Neuronal stem cell (in vitro differentiated cells): Measurements from ENCODE around the gene MYD88.

Experiments used
- DNase-seq: peaks from one replicate; pipeline ENCODE4 v3.0.0-alpha.2; 2013; ENCODE audit warnings: low spot score
- H2AFZ ChIP-seq: one replicate; pipeline ENCODE4 v1.6.1; 2013; ENCODE audit warnings: mild to moderate bottlenecking, low read length, inconsistent platforms
- H2AK5ac ChIP-seq: 2 replicates; pipeline ENCODE4 v1.6.1; 2013; ENCODE audit warnings: low read depth, mild to moderate bottlenecking, inconsistent platforms, low read length, moderate library complexity, mixed read lengths
- H2BK120ac ChIP-seq: 2 replicates; pipeline ENCODE4 v1.6.1; 2013; ENCODE audit warnings: low read depth, mild to moderate bottlenecking, inconsistent platforms, low read length, moderate library complexity, mixed read lengths
- H2BK12ac ChIP-seq: one replicate; pipeline ENCODE4 v1.6.1; 2013; ENCODE audit warnings: low read length, inconsistent platforms
- H2BK15ac ChIP-seq: 2 replicates; pipeline ENCODE4 v1.6.1; 2013; ENCODE audit warnings: mild to moderate bottlenecking, low read length, inconsistent platforms, mixed read lengths
- H2BK5ac ChIP-seq: one replicate; pipeline ENCODE4 v1.6.1; 2013; ENCODE audit warnings: inconsistent platforms, mild to moderate bottlenecking, low read length, moderate library complexity
- H3K14ac ChIP-seq: one replicate; pipeline ENCODE4 v1.6.1; 2013; ENCODE audit warnings: low read length, inconsistent platforms
- H3K18ac ChIP-seq: 2 replicates; pipeline ENCODE4 v1.6.1; 2013; ENCODE audit warnings: low read length, inconsistent platforms
- H3K23ac ChIP-seq: 2 replicates; pipeline ENCODE4 v1.6.1; 2013; ENCODE audit warnings: low read depth, mild to moderate bottlenecking, mixed read lengths, low read length, inconsistent platforms; ENCODE audit not compliant: poor library complexity
- H3K27ac ChIP-seq: replicated peaks from 3 replicates; pipeline ENCODE4 v1.5.1; 2013; ENCODE audit warnings: low read length, inconsistent platforms
- H3K27me3 ChIP-seq, 3 experiments: 2 replicates each; pipeline ENCODE4 v1.6.1; 2013; ENCODE audit warnings: low read length in 3 of 3, mild to moderate bottlenecking in 2 of 3, inconsistent platforms in 1 of 3, low read depth in 1 of 3, mixed read lengths in 1 of 3, moderate library complexity in 1 of 3; ENCODE audit not compliant: control insufficient read depth in 3 of 3, insufficient read depth in 3 of 3
- H3K36me3 ChIP-seq, 2 donors: replicated peaks in 1 of 2; 2 replicates each; pipeline ENCODE4 v1.6.1; 2013; ENCODE audit warnings: low read length in 2 of 2; ENCODE audit not compliant: control insufficient read depth in 2 of 2, insufficient read depth in 2 of 2
- H3K4ac ChIP-seq: 2 replicates; pipeline ENCODE4 v1.6.1; 2013; ENCODE audit warnings: inconsistent platforms, mild to moderate bottlenecking, low read length, moderate library complexity
- H3K4me1 ChIP-seq, 2 donors: 1 replicate in 1 of 2; 2 replicates in 1 of 2; pipeline ENCODE4 v1.6.1; 2013; ENCODE audit warnings: low read length in 2 of 2, low read depth in 1 of 2; ENCODE audit not compliant: control insufficient read depth in 2 of 2, insufficient read depth in 1 of 2
- H3K4me2 ChIP-seq: one replicate; pipeline ENCODE4 v1.6.1; 2013; ENCODE audit warnings: mild to moderate bottlenecking, low read length, inconsistent platforms; ENCODE audit not compliant: insufficient read depth, poor library complexity, severe bottlenecking
- H3K4me3 ChIP-seq, 2 donors: 2 replicates each; pipeline ENCODE4 v1.5.1; 2013; ENCODE audit warnings: low read length in 2 of 2, mild to moderate bottlenecking in 2 of 2, inconsistent platforms in 1 of 2, moderate library complexity in 1 of 2
- H3K79me1 ChIP-seq: one replicate; pipeline ENCODE4 v1.6.1; 2013; ENCODE audit warnings: low read depth, mild to moderate bottlenecking, inconsistent platforms, low read length, moderate library complexity
- H3K9ac ChIP-seq: one replicate; pipeline ENCODE4 v1.6.1; 2013; ENCODE audit warnings: mild to moderate bottlenecking, low read depth, low read length, inconsistent platforms; ENCODE audit not compliant: poor library complexity
- H3K9me3 ChIP-seq, 2 donors: replicated peaks in 1 of 2; 2 replicates each; pipeline versions ENCODE3 to v1.6.1; 2013; ENCODE audit warnings: low read length in 2 of 2, mild to moderate bottlenecking in 2 of 2, inconsistent platforms in 1 of 2, low read depth in 1 of 2, mixed read lengths in 1 of 2, moderate library complexity in 1 of 2; ENCODE audit not compliant: control insufficient read depth in 2 of 2, insufficient read depth in 1 of 2
- H4K8ac ChIP-seq: one replicate; pipeline ENCODE4 v1.6.1; 2013; ENCODE audit warnings: low read depth, mild to moderate bottlenecking, inconsistent platforms, low read length, moderate library complexity
- H4K91ac ChIP-seq: one replicate; pipeline ENCODE4 v1.6.1; 2013; ENCODE audit warnings: low read length, low read depth, mild to moderate bottlenecking, inconsistent platforms; ENCODE audit not compliant: poor library complexity
- WGBS, 2 donors: extraction: QIAGEN DNeasy Blood & Tissue Kit; methylation state at CpG; one replicate each; pipeline ENCODE4 v1.1.7; 2013; ENCODE audit warnings: missing lambda C conversion rate in 2 of 2, mixed read lengths in 1 of 2; ENCODE audit not compliant: insufficient read length in 2 of 2, insufficient replicate concordance in 1 of 2; ENCODE audit errors: extremely low coverage in 2 of 2; 5-methylcytosine and 5-hydroxymethylcytosine counted together

Gene MYD88

GRCh38 chr3:38173834-38174418 lies 35.5 kb downstream of the MYD88 start:
- Histone ChIP-seq H2AK5ac (no peak overlapping the region), H3K23ac (no peak overlapping the region), H3K9me3 (no peaks in the 10 kb centered on the region), H3K4me2 (no peak overlapping the region), H3K27ac (no peak overlapping the region), H3K4me3 (no peak overlapping the region), H4K8ac (no peak overlapping the region), H3K79me1 (peaks cover 2% of the 10 kb centered on the region), H3K27me3 (no peaks in the 10 kb centered on the region), H2BK15ac (no peak overlapping the region), H2BK12ac (no peak overlapping the region), H2BK5ac (no peak overlapping the region), H3K14ac (no peak overlapping the region), H3K18ac (no peak overlapping the region), H3K4ac (no peak overlapping the region), H3K4me1 (no peaks in the 10 kb centered on the region), H2AFZ (no peak overlapping the region), H4K91ac (no peak overlapping the region), H3K9ac (no peak overlapping the region), H3K36me3 (peaks cover 0 to 4% of the 10 kb centered on the region in 2 donors), H2BK120ac (no peak overlapping the region)
- no peak for DNase-seq
- no CpG with 5 or more reads among the region's 5 CpGs for WGBS, 2 donors

GRCh38 chr3:38177181-38177580 lies 38.7 kb downstream of the MYD88 start:
- H3K4me2 ChIP-seq = no peak overlapping the region
- no peak overlapping the region for H3K27ac ChIP-seq
- H3K27me3 ChIP-seq = no peaks in the 10 kb centered on the region
- H3K4me1 ChIP-seq = no peaks in the 10 kb centered on the region
- DNase-seq = no peak
- H4K91ac ChIP-seq = no peak overlapping the region
- peaks cover 0 to 13% of the 10 kb centered on the region in 2 donors for H3K36me3 ChIP-seq
- no peak overlapping the region for H2BK120ac ChIP-seq
- H2BK5ac ChIP-seq = no peak overlapping the region
- H3K18ac ChIP-seq = no peak overlapping the region
- no peak overlapping the region for H3K14ac ChIP-seq
- H4K8ac ChIP-seq = no peak overlapping the region
- no CpG with 5 or more reads among the region's 2 CpGs for WGBS, 2 donors
- no peak overlapping the region for H3K9ac ChIP-seq
- H2BK15ac ChIP-seq = no peak overlapping the region
- H2BK12ac ChIP-seq = no peak overlapping the region
- H3K4me3 ChIP-seq = no peak overlapping the region
- H3K4ac ChIP-seq = no peak overlapping the region
- H3K23ac ChIP-seq = no peak overlapping the region
- no peak overlapping the region for H2AK5ac ChIP-seq
- no peak overlapping the region for H2AFZ ChIP-seq
- H3K9me3 ChIP-seq = no peaks in the 10 kb centered on the region
- H3K79me1 ChIP-seq = no peaks in the 10 kb centered on the region

GRCh38 chr3:38186781-38187180 lies 48.3 kb downstream of the MYD88 start:
- Histone ChIP-seq H3K4me2 (no peak overlapping the region), H2BK15ac (no peak overlapping the region), H3K79me1 (no peaks in the 10 kb centered on the region), H3K23ac (no peak overlapping the region), H2AK5ac (no peak overlapping the region), H3K14ac (no peak overlapping the region), H3K9ac (no peak overlapping the region), H3K27ac (no peak overlapping the region), H2BK5ac (no peak overlapping the region), H3K4ac (no peak overlapping the region), H3K4me3 (no peak overlapping the region), H2BK120ac (no peak overlapping the region), H3K4me1 (no peaks in the 10 kb centered on the region), H3K18ac (no peak overlapping the region), H3K27me3 (no peaks in the 10 kb centered on the region), H4K8ac (no peak overlapping the region), H2AFZ (no peak overlapping the region), H4K91ac (no peak overlapping the region), H3K36me3 (peaks cover 5 to 88% of the 10 kb centered on the region in 2 donors), H2BK12ac (no peak overlapping the region), H3K9me3 (peaks cover 0 to 11% of the 10 kb centered on the region in 2 donors)
- no CpG with 5 or more reads among the region's 1 CpG for WGBS, 2 donors
- no peak for DNase-seq

- Histone ChIP-seq H4K8ac (no peak overlapping the region), H3K4me3 (no peak overlapping the region), H2BK5ac (no peak overlapping the region), H3K14ac (no peak overlapping the region), H3K4me1 (no peaks in the 10 kb centered on the region), H3K4ac (no peak overlapping the region), H3K27ac (no peak overlapping the region), H3K27me3 (no peaks in the 10 kb centered on the region), H2BK12ac (no peak overlapping the region), H3K18ac (no peak overlapping the region), H3K9ac (no peak overlapping the region), H3K23ac (no peak overlapping the region), H2AK5ac (no peak overlapping the region), H4K91ac (no peak overlapping the region), H2AFZ (no peak overlapping the region), H3K4me2 (no peak overlapping the region), H2BK15ac (no peak overlapping the region), H3K36me3 (peaks cover 5 to 87% of the 10 kb centered on the region in 2 donors), H2BK120ac (no peak overlapping the region), H3K79me1 (peaks cover 1% of the 10 kb centered on the region), H3K9me3 (peaks cover 0 to 11% of the 10 kb centered on the region in 2 donors)
- DNase-seq = no peak
These were observed 52.0 kb downstream of the MYD88 start for GRCh38 chr3:38190481-38190881.
